Activated naive CD8-positive, alpha-beta T cell treated with anti-CD3 and anti-CD28 coated beads, Interleukin-2, amount 10 ng/mL, durations not matched to agents 7 days and 5 days (primary cell): ENCODE data around the gene BACH2. TPM values are rescaled to one million over a fixed set of nuclear protein-coding genes. Genes with fewer than 3 reads are reported as not detected.

Experiments
- ATAC-seq: fragments of 150-1000 bp; cut with Tn5 transposase; one replicate; pipeline ENCODE4 v1.10.0; 2021; ENCODE audit warnings: low read depth, moderate library complexity
- POLR2A ChIA-PET: fragments of 350-600 bp; sonication (Branson Sonifier 250); formaldehyde crosslinking; loops from one replicate; lab custom pipeline; 2021; ENCODE audit warnings: antibody characterized with exemption; lab: Charles Lee
- DNase-seq: peaks from one replicate; pipeline ENCODE4 v3.0.0; 2021
- H3K27ac Mint-ChIP-seq: one replicate; pipeline ENCODE4 v1.8.0; 2022; ENCODE audit warnings: mild to moderate bottlenecking, mixed read lengths
- H3K27me3 Mint-ChIP-seq: one replicate; pipeline ENCODE4 v1.8.0; 2022; ENCODE audit warnings: mild to moderate bottlenecking, moderate library complexity, mixed read lengths
- H3K36me3 Mint-ChIP-seq: one replicate; pipeline ENCODE4 v1.8.0; 2021; ENCODE audit warnings: mild to moderate bottlenecking, mixed read lengths
- H3K4me1 Mint-ChIP-seq: one replicate; pipeline ENCODE4 v1.8.0; 2021; ENCODE audit warnings: mixed read lengths
- H3K4me3 Mint-ChIP-seq: one replicate; pipeline ENCODE4 v1.8.0; 2022; ENCODE audit warnings: mild to moderate bottlenecking, moderate library complexity, mixed read lengths
- H3K9me3 Mint-ChIP-seq: one replicate; pipeline ENCODE4 v1.8.0; 2021; ENCODE audit warnings: mixed read lengths
- total RNA-seq, 2 experiments: library from RNA; stranded (reverse); gene quantifications; one replicate each; pipeline ENCODE4 v1.2.3, GENCODE V29; 2021

BACH2 gene
- total RNA-seq, 2 experiments from 2014 or later, result 61.7 to 65.8 TPM

GRCh38 chr6:90295854-90296340 is 746 bp downstream of the BACH2 start:
- DNase-seq (peak; percentile 81), ATAC-seq (peak; percentile 59)
- H3K36me3 Mint-ChIP-seq, result peaks cover 6% of the 10 kb centered on the region
- H3K27me3 Mint-ChIP-seq, result peaks cover 5% of the 10 kb centered on the region
- H3K4me3 Mint-ChIP-seq, result peak overlapping the region; percentile 93
- no peaks in the 10 kb centered on the region for H3K9me3 Mint-ChIP-seq
- peak overlapping the region; percentile 91 for H3K27ac Mint-ChIP-seq
- peaks cover 29% of the 10 kb centered on the region for H3K4me1 Mint-ChIP-seq
- POLR2A ChIA-PET, result interaction anchor here (0.7 to 2.4 kb wide), 28 partner anchors 9 to 467 kb away, joined by 3 to 15 read pairs (median 3); partner anchors contain the start of gene CASP8AP2

- DNase-seq (peak; percentile 81), ATAC-seq (peak; percentile 26)
- POLR2A ChIA-PET, result interaction anchor here (0.5 to 2.4 kb wide), 31 partner anchors 8 to 466 kb away, joined by 3 to 15 read pairs (median 4); partner anchors contain the start of gene CASP8AP2
- no peaks in the 10 kb centered on the region for H3K9me3 Mint-ChIP-seq
- peaks cover 9% of the 10 kb centered on the region for H3K36me3 Mint-ChIP-seq
- H3K4me1 Mint-ChIP-seq, result peaks cover 35% of the 10 kb centered on the region
- peak overlapping the region; percentile 93 for H3K4me3 Mint-ChIP-seq
- H3K27ac Mint-ChIP-seq, result peak overlapping the region; percentile 91
- peaks cover 5% of the 10 kb centered on the region for H3K27me3 Mint-ChIP-seq
These were observed 1.4 kb downstream of the BACH2 start for GRCh38 chr6:90294989-90295853.

- Mint-ChIP-seq H3K4me3 (peak overlapping the region; percentile 93), H3K4me1 (peaks cover 40% of the 10 kb centered on the region), H3K27ac (peak overlapping the region; percentile 91), H3K36me3 (peaks cover 11% of the 10 kb centered on the region), H3K9me3 (no peaks in the 10 kb centered on the region), H3K27me3 (no peaks in the 10 kb centered on the region)
- peak; percentile 54 for DNase-seq
- POLR2A ChIA-PET, result interaction anchor here (0.5 to 2.0 kb wide), 11 partner anchors 9 to 201 kb away, joined by 3 to 8 read pairs (median 4); no protein-coding TSS in a partner anchor
- no peak for ATAC-seq
These were observed 2.0 kb downstream of the BACH2 start for GRCh38 chr6:90294614-90294988.

GRCh38 chr6:90294008-90294511 is 2.6 kb downstream of the BACH2 start:
- POLR2A ChIA-PET, result interaction anchor here (0.6 to 2.0 kb wide), 12 partner anchors 9 to 185 kb away, joined by 3 to 8 read pairs (median 4); no protein-coding TSS in a partner anchor
- H3K27ac Mint-ChIP-seq, result peak overlapping the region; percentile 91
- peak overlapping the region; percentile 93 for H3K4me3 Mint-ChIP-seq
- DNase-seq (no peak), ATAC-seq (no peak)
- H3K4me1 Mint-ChIP-seq, result peaks cover 45% of the 10 kb centered on the region
- no peaks in the 10 kb centered on the region for H3K27me3 Mint-ChIP-seq
- H3K9me3 Mint-ChIP-seq, result no peaks in the 10 kb centered on the region
- H3K36me3 Mint-ChIP-seq, result peaks cover 14% of the 10 kb centered on the region

GRCh38 chr6:90293319-90293953 is 3.2 kb downstream of the BACH2 start:
- Mint-ChIP-seq H3K4me1 (peaks cover 52% of the 10 kb centered on the region), H3K36me3 (peaks cover 14% of the 10 kb centered on the region), H3K27me3 (no peaks in the 10 kb centered on the region), H3K9me3 (no peaks in the 10 kb centered on the region), H3K4me3 (peak overlapping the region; percentile 93), H3K27ac (peak overlapping the region; percentile 91)
- ATAC-seq (no peak), DNase-seq (no peak)
- POLR2A ChIA-PET, result interaction anchor here (0.8 to 2.0 kb wide), 9 partner anchors 9 to 182 kb away, joined by 3 to 8 read pairs (median 4); no protein-coding TSS in a partner anchor

GRCh38 chr6:90291565-90291964 is 5.1 kb downstream of the BACH2 start:
- DNase-seq, result no peak
- Mint-ChIP-seq H3K9me3 (no peaks in the 10 kb centered on the region), H3K4me3 (peak overlapping the region; percentile 93), H3K36me3 (peaks cover 25% of the 10 kb centered on the region), H3K27ac (peak overlapping the region; percentile 91), H3K4me1 (peaks cover 68% of the 10 kb centered on the region), H3K27me3 (no peaks in the 10 kb centered on the region)
- POLR2A ChIA-PET, result interaction anchor here (0.7 to 1.3 kb wide), 2 partner anchors 43 to 73 kb away, joined by 3 to 7 read pairs; no protein-coding TSS in a partner anchor
- ATAC-seq, result no peak

- POLR2A ChIA-PET, result interaction anchor here (0.6 to 1.3 kb wide), 4 partner anchors 42 to 296 kb away, joined by 3 to 7 read pairs (median 3); no protein-coding TSS in a partner anchor
- Mint-ChIP-seq H3K36me3 (peaks cover 25% of the 10 kb centered on the region), H3K9me3 (no peaks in the 10 kb centered on the region), H3K27ac (peak overlapping the region; percentile 91), H3K4me1 (peaks cover 73% of the 10 kb centered on the region), H3K27me3 (no peaks in the 10 kb centered on the region), H3K4me3 (peak overlapping the region; percentile 93)
- DNase-seq (no peak), ATAC-seq (no peak)
These were observed 5.7 kb downstream of the BACH2 start for GRCh38 chr6:90290811-90291420.

- H3K9me3 Mint-ChIP-seq, result no peaks in the 10 kb centered on the region
- H3K4me3 Mint-ChIP-seq, result no peak overlapping the region
- POLR2A ChIA-PET, result interaction anchor here (1.1 to 1.8 kb wide), 4 partner anchors 15 to 461 kb away, joined by 3 to 7 read pairs (median 3); partner anchors contain the start of gene CASP8AP2
- H3K27me3 Mint-ChIP-seq, result no peaks in the 10 kb centered on the region
- DNase-seq (no peak), ATAC-seq (no peak)
- peaks cover 25% of the 10 kb centered on the region for H3K36me3 Mint-ChIP-seq
- H3K4me1 Mint-ChIP-seq, result peaks cover 82% of the 10 kb centered on the region
- H3K27ac Mint-ChIP-seq, result no peak overlapping the region
These were observed 6.7 kb downstream of the BACH2 start for GRCh38 chr6:90289902-90290301.

GRCh38 chr6:90288404-90288803 is 8.2 kb downstream of the BACH2 start:
- POLR2A ChIA-PET, result interaction anchor here (1.2 to 1.8 kb wide), 5 partner anchors 14 to 459 kb away, joined by 3 to 7 read pairs (median 4); partner anchors contain the start of gene CASP8AP2
- Mint-ChIP-seq H3K4me3 (peak overlapping the region; percentile 13), H3K4me1 (peaks cover 86% of the 10 kb centered on the region), H3K27me3 (no peaks in the 10 kb centered on the region), H3K27ac (peak overlapping the region; percentile 27), H3K9me3 (no peaks in the 10 kb centered on the region), H3K36me3 (peaks cover 20% of the 10 kb centered on the region)
- DNase-seq (no peak), ATAC-seq (no peak)

- ATAC-seq, result peak; percentile 30
- H3K4me3 Mint-ChIP-seq, result peak overlapping the region; percentile 70
- DNase-seq, result peak; percentile 52
- POLR2A ChIA-PET, result interaction anchor here (1.0 to 4.4 kb wide), 5 partner anchors 8 to 94 kb away, joined by 3 to 46 read pairs (median 4); no protein-coding TSS in a partner anchor
- no peaks in the 10 kb centered on the region for H3K9me3 Mint-ChIP-seq
- peaks cover 85% of the 10 kb centered on the region for H3K4me1 Mint-ChIP-seq
- H3K36me3 Mint-ChIP-seq, result peaks cover 32% of the 10 kb centered on the region
- H3K27me3 Mint-ChIP-seq, result no peaks in the 10 kb centered on the region
- peak overlapping the region; percentile 95 for H3K27ac Mint-ChIP-seq
These were observed 9.7 kb downstream of the BACH2 start for GRCh38 chr6:90286884-90287488.

- ATAC-seq (peak; percentile 44), DNase-seq (peak; percentile 56)
- H3K4me3 Mint-ChIP-seq, result peak overlapping the region; percentile 86
- H3K36me3 Mint-ChIP-seq, result peaks cover 35% of the 10 kb centered on the region
- H3K27me3 Mint-ChIP-seq, result no peaks in the 10 kb centered on the region
- peak overlapping the region; percentile 95 for H3K27ac Mint-ChIP-seq
- H3K4me1 Mint-ChIP-seq, result peaks cover 83% of the 10 kb centered on the region
- no peaks in the 10 kb centered on the region for H3K9me3 Mint-ChIP-seq
- POLR2A ChIA-PET, result interaction anchor here (0.7 to 4.4 kb wide), 18 partner anchors 8 to 345 kb away, joined by 3 to 46 read pairs (median 5); no protein-coding TSS in a partner anchor
These were observed 10.8 kb downstream of the BACH2 start for GRCh38 chr6:90285611-90286381.
